Upper lobe of left lung (tissue), 4 donors: ENCODE measurements around the gene PLEKHM2.

ENCODE experiments used
- EP300 ChIP-seq, 4 donors: sonication (generic); formaldehyde crosslinking; IDR thresholded peaks; one replicate each; pipeline ENCODE4 v1.5.1; 2017; ENCODE audit warnings: antibody characterized with exemption in 4 of 4, control low read depth in 2 of 4
- POLR2A ChIP-seq, 4 donors: fragments of 450-650 bp; IDR thresholded peaks; one replicate each; pipeline ENCODE4 v1.5.1; 2016 to 2017; ENCODE audit warnings: antibody characterized with exemption in 4 of 4, mild to moderate bottlenecking in 2 of 4
- POLR2AphosphoS5 ChIP-seq, 2 donors: sonication (generic); formaldehyde crosslinking; IDR thresholded peaks; one replicate each; pipeline ENCODE4 v1.5.1; 2017; ENCODE audit warnings: antibody characterized with exemption in 2 of 2
- TF ChIP-seq, protein P1 (sequence below), 6 experiments: fragments of 450-650 bp in 4 of 6; fragments of 200-600 bp in 2 of 6; sonication (generic) in 2 of 6; IDR thresholded peaks; one replicate each; pipeline ENCODE4 v1.5.1; 2016 to 2019; ENCODE audit warnings: antibody characterized with exemption in 6 of 6

DNA sequence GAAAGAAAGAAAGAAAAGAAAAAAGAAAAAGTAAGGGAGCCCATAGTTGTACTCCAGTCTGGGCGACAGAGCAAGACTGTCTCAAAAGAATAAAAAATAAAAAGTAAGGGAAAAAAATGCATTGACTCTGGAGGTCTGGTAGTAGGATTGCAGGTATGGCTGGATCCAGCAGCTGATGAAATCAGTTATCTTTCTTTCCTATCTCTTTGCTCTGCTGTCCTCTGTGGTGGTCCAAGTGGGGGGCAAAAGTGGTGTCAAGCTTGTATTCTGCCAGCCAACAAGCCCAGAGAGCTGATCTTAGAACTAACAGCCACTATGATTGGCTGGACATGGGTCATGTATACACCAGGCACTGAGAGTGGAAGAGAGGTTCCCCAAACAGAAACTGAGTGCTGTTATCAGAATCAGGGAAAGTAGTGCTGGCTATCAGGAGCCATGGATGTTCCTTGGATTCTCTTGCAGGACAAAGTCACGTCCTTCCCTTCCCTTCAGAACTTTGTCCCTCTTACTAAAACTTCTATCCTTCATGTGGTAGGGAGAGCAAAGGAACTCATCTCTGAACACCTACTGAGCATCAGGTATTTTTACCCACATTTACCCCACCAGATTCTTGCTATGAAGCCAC, 71.0 kb downstream of the PLEKHM2 start:
- TF ChIP-seq EP300 (IDR thresholded peaks at IDR 0.05) (no peak), POLR2A (IDR thresholded peaks at IDR 0.05) (no peak), POLR2AphosphoS5 (IDR thresholded peaks at IDR 0.05) (no peak)
- TF ChIP-seq, protein P1, sequence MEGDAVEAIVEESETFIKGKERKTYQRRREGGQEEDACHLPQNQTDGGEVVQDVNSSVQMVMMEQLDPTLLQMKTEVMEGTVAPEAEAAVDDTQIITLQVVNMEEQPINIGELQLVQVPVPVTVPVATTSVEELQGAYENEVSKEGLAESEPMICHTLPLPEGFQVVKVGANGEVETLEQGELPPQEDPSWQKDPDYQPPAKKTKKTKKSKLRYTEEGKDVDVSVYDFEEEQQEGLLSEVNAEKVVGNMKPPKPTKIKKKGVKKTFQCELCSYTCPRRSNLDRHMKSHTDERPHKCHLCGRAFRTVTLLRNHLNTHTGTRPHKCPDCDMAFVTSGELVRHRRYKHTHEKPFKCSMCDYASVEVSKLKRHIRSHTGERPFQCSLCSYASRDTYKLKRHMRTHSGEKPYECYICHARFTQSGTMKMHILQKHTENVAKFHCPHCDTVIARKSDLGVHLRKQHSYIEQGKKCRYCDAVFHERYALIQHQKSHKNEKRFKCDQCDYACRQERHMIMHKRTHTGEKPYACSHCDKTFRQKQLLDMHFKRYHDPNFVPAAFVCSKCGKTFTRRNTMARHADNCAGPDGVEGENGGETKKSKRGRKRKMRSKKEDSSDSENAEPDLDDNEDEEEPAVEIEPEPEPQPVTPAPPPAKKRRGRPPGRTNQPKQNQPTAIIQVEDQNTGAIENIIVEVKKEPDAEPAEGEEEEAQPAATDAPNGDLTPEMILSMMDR (IDR thresholded peaks at IDR 0.05), result no peak
